PC-3 (cell line): ENCODE measurements around the gene PFDN2. TPM values are rescaled to one million over a fixed set of nuclear protein-coding genes. Genes with fewer than 3 reads are reported as not detected.
A peak's percentile ranks its signal among the peaks of the same experiment; 100 is the strongest.

ENCODE experiments used
- ATAC-seq: fragments of 200-7000 bp; cut with Tn5 transposase; 2 replicates; pipeline ENCODE4 v1.9.1; 2020; ENCODE audit warnings: mild to moderate bottlenecking, moderate library complexity
- BruUV-seq: library from RNA; stranded (reverse); fragments of 400-500 nt; replicated peaks from 2 replicates; lab custom pipeline; 2021; lab: Mats Ljungman, UMichigan
- CTCF ChIA-PET: fragments of 300-600 bp; sonication (Branson Sonifier 250); formaldehyde crosslinking; loops from one replicate; lab custom pipeline; 2022; ENCODE audit warnings: antibody characterized with exemption; lab: Charles Lee
- POLR2A ChIA-PET: fragments of 300-600 bp; sonication (Branson Sonifier 250); formaldehyde crosslinking; loops from one replicate; lab custom pipeline; 2022; ENCODE audit warnings: antibody characterized with exemption; ENCODE audit not compliant: unreplicated experiment; lab: Charles Lee
- DNase-seq: peaks from one replicate; pipeline ENCODE4 v3.0.0-alpha.2; 2015
- H2AFZ ChIP-seq: fragments of 300-600 bp; sonication (generic); 2 replicates; pipeline ENCODE4 v1.6.0; 2016; ENCODE audit warnings: antibody characterized with exemption, low read length
- H3F3A ChIP-seq: fragments of 300-600 bp; sonication (generic); one replicate; pipeline ENCODE4 v1.6.0; 2017; ENCODE audit warnings: antibody characterized with exemption, low read length, control low read depth, mild to moderate bottlenecking; ENCODE audit not compliant: unreplicated experiment
- H3K27ac ChIP-seq: fragments of 300-600 bp; sonication (generic); 2 replicates; pipeline ENCODE4 v1.5.1; 2016; ENCODE audit warnings: mild to moderate bottlenecking, low read length
- H3K27me3 ChIP-seq: fragments of 300-600 bp; sonication (generic); 2 replicates; pipeline ENCODE4 v1.6.1; 2016; ENCODE audit warnings: low read length, mixed read lengths
- H3K36me3 ChIP-seq: fragments of 300-600 bp; sonication (generic); 2 replicates; pipeline ENCODE4 v1.6.1; 2016; ENCODE audit warnings: low read depth, mixed run types, low read length, mixed read lengths
- H3K4me1 ChIP-seq: fragments of 300-600 bp; sonication (generic); 2 replicates; pipeline ENCODE4 v1.5.1; 2016; ENCODE audit warnings: low read length; ENCODE audit not compliant: insufficient read depth
- H3K4me2 ChIP-seq: fragments of 300-600 bp; sonication (generic); 2 replicates; pipeline ENCODE4 v1.6.0; 2016; ENCODE audit warnings: low read length
- H3K4me3 ChIP-seq: fragments of 300-600 bp; sonication (generic); 2 replicates; pipeline ENCODE4 v1.5.1; 2016; ENCODE audit warnings: mild to moderate bottlenecking, low read length, mixed read lengths
- H3K79me2 ChIP-seq: fragments of 300-600 bp; sonication (generic); 2 replicates; pipeline ENCODE4 v1.6.1; 2017; ENCODE audit warnings: low read length, mixed read lengths
- H3K9ac ChIP-seq: fragments of 300-600 bp; sonication (generic); 2 replicates; pipeline ENCODE4 v1.6.0; 2016; ENCODE audit warnings: mild to moderate bottlenecking, low read length
- H3K9me2 ChIP-seq: fragments of 300-600 bp; sonication (generic); replicated peaks from 2 replicates; pipeline ENCODE4 v1.6.1; 2016; ENCODE audit warnings: mixed run types, low read length, mixed read lengths
- H3K9me3 ChIP-seq: fragments of 300-600 bp; sonication (generic); 2 replicates; pipeline ENCODE4 v1.6.1; 2016; ENCODE audit warnings: low read length, mixed read lengths
- H4K20me1 ChIP-seq: fragments of 300-600 bp; sonication (generic); 2 replicates; pipeline ENCODE4 v1.6.1; 2016; ENCODE audit warnings: low read length, mixed read lengths
- CTCF ChIP-seq: fragments of 300-600 bp; sonication (generic); conservative IDR thresholded peaks from 2 replicates; pipeline ENCODE4 v1.5.1; 2017; ENCODE audit warnings: antibody characterized with exemption, low read depth, mild to moderate bottlenecking, low read length
- EZH2 ChIP-seq: fragments of 300-600 bp; sonication (generic); IDR thresholded peaks from one replicate; pipeline ENCODE4 v1.6.1; 2017; ENCODE audit warnings: antibody characterized with exemption, mild to moderate bottlenecking, low read length; ENCODE audit not compliant: unreplicated experiment
- EZH2phosphoT487 ChIP-seq: fragments of 300-600 bp; sonication (generic); IDR thresholded peaks from 2 replicates; pipeline ENCODE4 v1.6.1; 2018; ENCODE audit warnings: mild to moderate bottlenecking, antibody characterized with exemption, low read length, borderline replicate concordance
- intact Hi-C: fragments of 100-400 bp; cut with micrococcal nuclease; formaldehyde crosslinking; loops from 2 replicates; pipeline ENCODE4 v1.9.0; 2023
- total RNA-seq: library from RNA; depleted of rRNA; stranded (reverse); fragments of >200 nt; gene quantifications from 2 replicates; pipeline ENCODE4 v1.2.3, GENCODE V29; 2014

Gene PFDN2
- total RNA-seq, 1 experiment from 2014 or later: 197 TPM

DNA sequence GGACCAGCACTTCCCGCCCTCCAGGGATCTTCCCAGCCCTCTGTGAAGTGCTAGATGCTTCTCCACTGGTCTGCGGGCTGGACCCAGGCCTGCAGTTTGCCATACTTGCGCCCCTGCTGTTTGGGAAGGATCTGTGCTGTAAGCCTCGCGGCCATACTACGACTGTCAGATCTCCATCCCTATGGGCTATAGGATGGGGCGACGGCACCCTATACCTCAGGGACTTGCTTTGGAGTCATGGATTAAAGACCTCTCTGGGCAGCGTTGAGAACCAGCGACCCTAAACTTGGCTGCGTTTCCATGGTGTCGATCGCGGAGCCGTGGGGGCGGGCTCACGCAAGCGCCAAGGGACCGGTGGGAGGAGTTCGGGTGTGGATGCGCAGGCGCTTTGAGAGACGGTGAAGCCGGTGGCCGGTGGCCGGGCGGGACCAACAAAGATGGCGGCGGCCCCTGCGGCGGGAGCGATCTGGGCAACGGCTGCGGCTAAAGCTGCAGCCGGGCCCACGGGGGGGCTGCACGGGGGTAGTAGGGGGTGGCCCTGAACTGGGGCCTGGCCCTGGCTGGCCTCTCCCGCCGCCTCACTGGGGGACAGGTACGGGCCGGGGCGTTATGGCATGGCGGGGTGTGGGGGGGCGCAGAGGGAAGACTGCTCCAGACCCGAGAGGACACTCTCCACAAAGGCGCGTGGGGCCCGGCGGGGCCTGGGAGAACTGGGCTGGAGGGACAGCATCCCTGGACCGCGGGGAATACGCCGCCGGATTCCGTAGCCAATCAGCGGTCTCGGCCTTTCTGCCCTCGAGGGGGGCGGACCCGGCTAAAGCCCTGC lies 41.5 kb upstream of the PFDN2 start, which contains the start of gene USP21:
USP21 (plus strand) TSS at position 414 of the 826 bp plus-strand sequence. CDS start 1,141 bp downstream, outside the sequence.
- intact Hi-C loops: loop anchor here (2.0 kb wide), 1 partner anchor 40 kb away; the partner anchor contains the start of genes NIT1 and PFDN2
- peak within 1 kb of the TSS; percentile 81 for H2AFZ ChIP-seq
- POLR2A ChIA-PET: interaction anchor here (0.7 kb wide), 1 partner anchor 42 kb away, joined by 3 read pairs; no protein-coding TSS in a partner anchor
- ATAC-seq: peak; percentile 85
- H3K9ac ChIP-seq: peak within 1 kb of the TSS; percentile 96
- H3K27ac ChIP-seq: peak within 1 kb of the TSS; percentile 39
- TF ChIP-seq EZH2 (no peak), CTCF (peak; percentile 53), EZH2phosphoT487 (no peak)
- DNase-seq: peak; percentile 92
- no peaks in the 10 kb centered on the region for H3K27me3 ChIP-seq
- peaks cover 9% of the 10 kb centered on the region; the same call in 1 of the 2 replicates for H3K36me3 ChIP-seq
- H3K79me2 ChIP-seq: peaks cover 40% of the 10 kb centered on the region
- CTCF ChIA-PET: interaction anchor here (0.5 kb wide), 1 partner anchor 66 kb away, joined by 3 read pairs; the partner anchor contains the start of gene TOMM40L
- peak within 1 kb of the TSS; percentile 86 for H3K4me2 ChIP-seq
- H3K4me3 ChIP-seq: peak within 1 kb of the TSS; percentile 96
- H3K4me1 ChIP-seq: peaks cover 37% of the 10 kb centered on the region
- H3F3A ChIP-seq: peaks cover 2% of the 10 kb centered on the region
- no peaks in the 10 kb centered on the region for H3K9me2 ChIP-seq
- BruUV-seq: TSS peak; percentile 16
- no peaks in the 10 kb centered on the region for H3K9me3 ChIP-seq
- H4K20me1 ChIP-seq: no peaks in the 10 kb centered on the region

GRCh38 chr1:161158316-161159010 lies 40.6 kb upstream of the PFDN2 start:
- POLR2A ChIA-PET: interaction anchor here (0.5 to 0.7 kb wide), 3 partner anchors 24 to 47 kb away, joined by 3 to 4 read pairs (median 3); no protein-coding TSS in a partner anchor
- no TSS peak for BruUV-seq

More at GRCh38 chr1:161158316-161159010, 40.6 kb upstream of the PFDN2 start:
- H3K4me2 ChIP-seq: peak overlapping the region; percentile 86
- peak; percentile 25 for DNase-seq
- peak overlapping the region; percentile 21 for H3K27ac ChIP-seq
- peak overlapping the region; percentile 96 for H3K9ac ChIP-seq
- peaks cover 42% of the 10 kb centered on the region for H3K79me2 ChIP-seq
- no peaks in the 10 kb centered on the region for H3K9me2 ChIP-seq
- no peaks in the 10 kb centered on the region for H3K9me3 ChIP-seq
- intact Hi-C loops: loop anchor here (2.0 kb wide), 1 partner anchor 40 kb away; the partner anchor contains the start of genes NIT1 and PFDN2
- CTCF ChIA-PET: no interaction called here
- TF ChIP-seq CTCF (no peak), EZH2phosphoT487 (no peak), EZH2 (no peak)
- H2AFZ ChIP-seq: peak overlapping the region; percentile 81; the same call in 1 of the 2 replicates
- no peaks in the 10 kb centered on the region for H3K27me3 ChIP-seq
- peak overlapping the region; percentile 96 for H3K4me3 ChIP-seq
- H3F3A ChIP-seq: no peaks in the 10 kb centered on the region
- H3K36me3 ChIP-seq: peaks cover 9% of the 10 kb centered on the region; the same call in 1 of the 2 replicates
- H4K20me1 ChIP-seq: no peaks in the 10 kb centered on the region
- peaks cover 37% of the 10 kb centered on the region for H3K4me1 ChIP-seq
- peak; percentile 0; the same call in 1 of the 2 replicates for ATAC-seq
